ENCODE measurements around the gene ACP7. TPM values are rescaled to one million over a fixed set of nuclear protein-coding genes. Genes with fewer than 3 reads are reported as not detected.

ACP7 gene
- total and polyA plus RNA-seq, 2 of the 8 experiments (the other 6 are each of a cell fraction or from before 2014, with no cell fraction given): 0.27 to 0.50 TPM

- H3K4me2 ChIP-seq (ENCODE audit: insufficient read depth in 1 of 2, low read depth in 2 of 2, low read length in 2 of 2): peak overlapping the region; percentile 54 to 60
- TF ChIP-seq BACH1 (IDR thresholded peaks at IDR 0.05; ENCODE audit: low read length): no peak
- no peak for TF ChIP-seq EGR1 (IDR thresholded peaks at IDR 0.05; ENCODE audit: borderline replicate concordance, low read depth, low read length)
- no peak for TF ChIP-seq CBX5 (IDR thresholded peaks at IDR 0.05; ENCODE audit: low read depth, low read length)
- no peak for TF ChIP-seq HDAC6 (IDR thresholded peaks at IDR 0.05; ENCODE audit: low read depth, low read length)
- no peak for TF ChIP-seq NANOG (IDR thresholded peaks at IDR 0.05; ENCODE audit: insufficient read depth, low read depth, low read length, poor library complexity, severe bottlenecking)
- TF ChIP-seq JUN (IDR thresholded peaks at IDR 0.05; ENCODE audit: low read depth, low read length): no peak
- no peak for TF ChIP-seq NRF1 (IDR thresholded peaks at IDR 0.05; ENCODE audit: low read depth, low read length)
- TF ChIP-seq YY1 (IDR thresholded peaks at IDR 0.05; ENCODE audit: low read depth, low read length): no peak
- TF ChIP-seq, protein P1, sequence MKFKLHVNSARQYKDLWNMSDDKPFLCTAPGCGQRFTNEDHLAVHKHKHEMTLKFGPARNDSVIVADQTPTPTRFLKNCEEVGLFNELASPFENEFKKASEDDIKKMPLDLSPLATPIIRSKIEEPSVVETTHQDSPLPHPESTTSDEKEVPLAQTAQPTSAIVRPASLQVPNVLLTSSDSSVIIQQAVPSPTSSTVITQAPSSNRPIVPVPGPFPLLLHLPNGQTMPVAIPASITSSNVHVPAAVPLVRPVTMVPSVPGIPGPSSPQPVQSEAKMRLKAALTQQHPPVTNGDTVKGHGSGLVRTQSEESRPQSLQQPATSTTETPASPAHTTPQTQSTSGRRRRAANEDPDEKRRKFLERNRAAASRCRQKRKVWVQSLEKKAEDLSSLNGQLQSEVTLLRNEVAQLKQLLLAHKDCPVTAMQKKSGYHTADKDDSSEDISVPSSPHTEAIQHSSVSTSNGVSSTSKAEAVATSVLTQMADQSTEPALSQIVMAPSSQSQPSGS (IDR thresholded peaks at IDR 0.05; ENCODE audit: low read length): no peak
- TF ChIP-seq CBX8 (IDR thresholded peaks at IDR 0.05; ENCODE audit: borderline replicate concordance, low read depth, low read length): no peak
- no peak for TF ChIP-seq SP1 (IDR thresholded peaks at IDR 0.05; ENCODE audit: low read depth, low read length)
- no peak for TF ChIP-seq PHF8 (conservative IDR thresholded peaks at IDR 0.05; ENCODE audit: low read depth, low read length)
- no peak for TF ChIP-seq EZH2 (IDR thresholded peaks at IDR 0.05; ENCODE audit: low read depth, low read length, severe bottlenecking)
- H2BK15ac ChIP-seq (ENCODE audit: low read length): no peak overlapping the region
- no peak overlapping the region for H4K5ac ChIP-seq (ENCODE audit: insufficient read length, low read depth, low read length)
- H2BK120ac ChIP-seq (replicated peaks; ENCODE audit: low read depth, low read length): no peak overlapping the region
- H3K27ac ChIP-seq (ENCODE audit: low read depth, low read length): no peak overlapping the region
- ChIA-PET CTCF (ENCODE audit: partially characterized antibody) (interaction anchor here (0.7 to 3.2 kb wide), 6 partner anchors 8 to 104 kb away, joined by 4 to 15 read pairs (median 5); partner anchors contain the start of gene SYCN), POLR2A (ENCODE audit: partially characterized antibody) (no interaction called here)
- no peaks in the 10 kb centered on the region for H3K79me1 ChIP-seq (ENCODE audit: low read depth, low read length)
- H2BK20ac ChIP-seq (ENCODE audit: low read length): no peak overlapping the region
- H3K4ac ChIP-seq (replicated peaks; ENCODE audit: insufficient read length, low read depth, low read length): no peak overlapping the region
- FAIRE-seq (no peak), DNase-seq (ENCODE audit: low read depth in 1 of 2, low spot score in 2 of 2) (no peak)
- H4K8ac ChIP-seq (ENCODE audit: extremely low read depth, insufficient read depth, low read length): no peak overlapping the region
- no peaks in the 10 kb centered on the region for H3K23me2 ChIP-seq (ENCODE audit: low read depth, low read length)
- peak overlapping the region in 2 of 4 experiments; percentile 19 to 59; a peak in 3 of 8 replicates for H3K4me3 ChIP-seq (ENCODE audit: extremely low read depth in 1 of 4, insufficient read depth in 2 of 4, low read depth in 3 of 4, low read length in 4 of 4)
- no peaks in the 10 kb centered on the region for H3K36me3 ChIP-seq (ENCODE audit: control insufficient read depth in 2 of 4, insufficient read depth in 4 of 4, low read length in 3 of 4)
- no peak overlapping the region for H3K23ac ChIP-seq (ENCODE audit: insufficient read length)
- H3K27me3 ChIP-seq (replicated peaks in 1 of 4; ENCODE audit: control insufficient read depth in 3 of 4, extremely low read depth in 1 of 4, insufficient read depth in 3 of 4, low read length in 3 of 4): peaks cover 0 to 9% (median 6%) of the 10 kb centered on the region in 4 experiments; a peak in 5 of 7 replicates
- H2AK5ac ChIP-seq (ENCODE audit: low read depth, low read length): no peak overlapping the region
- no peak overlapping the region for H3K56ac ChIP-seq (replicated peaks; ENCODE audit: insufficient read length, low read depth, low read length)
- no peaks in the 10 kb centered on the region for H4K20me1 ChIP-seq (replicated peaks in 1 of 2; ENCODE audit: control insufficient read depth in 1 of 2, insufficient read depth in 2 of 2, low read length in 2 of 2)
- no peak overlapping the region for H2BK12ac ChIP-seq (ENCODE audit: low read depth, low read length)
- 72% methylated on average over 9 of the region's 9 CpGs; no CpG with 5 or more reads in 1 of the 2 experiments for WGBS, 2 experiments (ENCODE audit: extremely low coverage in 1 of 2, insufficient coverage in 1 of 2, insufficient read length in 1 of 2, insufficient replicate concordance in 2 of 2, low coverage in 1 of 2, low lambda C conversion rate in 2 of 2, missing lambda C conversion rate in 1 of 2)
- H3K4me1 ChIP-seq (replicated peaks in 1 of 4; ENCODE audit: control insufficient read depth in 3 of 4, insufficient read depth in 4 of 4, low read length in 3 of 4): no peaks in the 10 kb centered on the region
- H3K14ac ChIP-seq (ENCODE audit: insufficient read length): no peak overlapping the region
- H4K91ac ChIP-seq (replicated peaks; ENCODE audit: insufficient read length, low read length): no peak overlapping the region
- no peak overlapping the region for H2AFZ ChIP-seq (ENCODE audit: low read length)
- no peaks in the 10 kb centered on the region for H3K9me3 ChIP-seq (ENCODE audit: insufficient read depth in 2 of 2, low read depth in 1 of 2, low read length in 1 of 2)
- no peak overlapping the region for H2BK5ac ChIP-seq (ENCODE audit: low read depth, low read length)
- no peaks in the 10 kb centered on the region for H3K79me2 ChIP-seq (ENCODE audit: control insufficient read depth in 1 of 2, insufficient read depth in 2 of 2, low read length in 2 of 2)
- H3K9ac ChIP-seq (replicated peaks in 1 of 4; ENCODE audit: extremely low read depth in 1 of 4, low read depth in 3 of 4, low read length in 3 of 4): no peak overlapping the region
- no peak overlapping the region for H3K18ac ChIP-seq (ENCODE audit: extremely low read depth, low read length)
Measured at GRCh38 chr19:39099341-39099740, 15.2 kb downstream of the ACP7 start.
